HuH-7 (cell line): ENCODE results near the gene CACNA1D.

Experiments
- DNase-seq: peaks from one replicate; pipeline ENCODE4 v3.0.0; 2011; ENCODE audit warnings: low spot score

Gene CACNA1D

GRCh38 chr3:53495520-53496391, 1.3 kb downstream of the CACNA1D start:
- DNase-seq: no peak

- DNase-seq: no peak
Measured at GRCh38 chr3:53496392-53496670, 1.9 kb downstream of the CACNA1D start.

- DNase-seq: no peak
Measured at GRCh38 chr3:53496984-53497383, 2.6 kb downstream of the CACNA1D start.

- DNase-seq: peak; percentile 46
Measured at GRCh38 chr3:53498806-53499641, 4.6 kb downstream of the CACNA1D start.

- DNase-seq: no peak
Measured at GRCh38 chr3:53500165-53500777, 5.9 kb downstream of the CACNA1D start.

- no peak for DNase-seq
Measured at GRCh38 chr3:53501178-53501577, 6.8 kb downstream of the CACNA1D start.

GRCh38 chr3:53502737-53503136, 8.3 kb downstream of the CACNA1D start:
- DNase-seq: no peak

- no peak for DNase-seq
Measured at GRCh38 chr3:53503195-53503594, 8.8 kb downstream of the CACNA1D start.

GRCh38 chr3:53506110-53506762, 11.8 kb downstream of the CACNA1D start:
- DNase-seq: no peak

GRCh38 chr3:53506763-53507145, 12.3 kb downstream of the CACNA1D start:
- DNase-seq: no peak

GRCh38 chr3:53509494-53509893, 15.1 kb downstream of the CACNA1D start:
- DNase-seq: no peak

- DNase-seq: no peak
Measured at GRCh38 chr3:53510508-53510907, 16.1 kb downstream of the CACNA1D start.

- DNase-seq: no peak
Measured at GRCh38 chr3:53511246-53511645, 16.8 kb downstream of the CACNA1D start.

GRCh38 chr3:53513556-53514190, 19.3 kb downstream of the CACNA1D start:
- no peak for DNase-seq

- DNase-seq: no peak
Measured at GRCh38 chr3:53516339-53516738, 21.9 kb downstream of the CACNA1D start.

GRCh38 chr3:53518495-53518981, 24.1 kb downstream of the CACNA1D start:
- no peak for DNase-seq

GRCh38 chr3:53519065-53519709, 24.8 kb downstream of the CACNA1D start:
- DNase-seq: no peak

- DNase-seq: no peak
Measured at GRCh38 chr3:53523346-53523745, 28.9 kb downstream of the CACNA1D start.

GRCh38 chr3:53524566-53524965, 30.2 kb downstream of the CACNA1D start:
- no peak for DNase-seq

- no peak for DNase-seq
Measured at GRCh38 chr3:53525765-53526703, 31.6 kb downstream of the CACNA1D start.
